ENCODE measurements around the gene VIPR1.

VIPR1 gene

DNA sequence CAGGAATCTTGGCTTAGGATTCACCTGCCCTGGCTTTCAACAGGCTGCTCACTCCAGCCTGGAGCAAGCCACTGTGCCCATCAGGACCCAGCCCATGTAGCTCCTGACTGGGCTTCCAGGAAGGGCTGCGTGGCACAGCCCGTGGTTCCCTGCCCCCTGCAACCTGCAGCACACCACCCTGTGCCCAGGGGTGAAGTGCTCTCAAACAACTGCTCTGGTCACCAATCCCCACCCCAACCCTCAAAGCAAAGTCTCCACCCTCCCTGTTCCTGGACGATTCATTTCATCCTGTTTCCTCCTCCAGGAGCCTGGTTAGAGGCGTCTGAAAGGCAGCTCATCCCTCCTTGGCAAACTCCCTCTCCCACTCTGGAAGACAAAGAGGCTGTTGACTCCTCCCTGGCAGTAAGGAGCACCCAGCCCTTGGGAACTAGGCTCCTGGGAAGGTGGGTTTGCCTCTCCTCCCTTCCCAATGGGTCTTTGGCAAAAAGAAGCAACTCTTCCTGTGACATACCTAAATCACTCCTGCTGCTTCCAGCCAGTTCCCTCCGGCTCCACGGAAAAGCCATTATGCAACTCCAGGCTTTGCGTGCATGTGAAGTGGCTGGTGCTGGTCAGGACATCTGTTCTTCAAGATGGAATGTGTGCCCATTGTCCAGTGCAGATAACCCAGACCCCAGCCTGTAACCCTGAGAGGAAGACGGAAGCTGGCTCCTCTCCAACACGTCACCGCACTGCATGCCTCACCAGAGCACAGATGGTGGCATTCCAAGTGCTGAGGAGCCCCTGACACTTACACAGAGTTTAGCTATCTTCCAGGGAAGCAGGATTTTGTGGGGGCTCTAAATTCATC is 29.1 kb upstream of the VIPR1 start:
- DNase-seq (ENCODE audit: insufficient read length, low spot score) (no peak), FAIRE-seq (no peak)
- TF ChIP-seq, protein P1, sequence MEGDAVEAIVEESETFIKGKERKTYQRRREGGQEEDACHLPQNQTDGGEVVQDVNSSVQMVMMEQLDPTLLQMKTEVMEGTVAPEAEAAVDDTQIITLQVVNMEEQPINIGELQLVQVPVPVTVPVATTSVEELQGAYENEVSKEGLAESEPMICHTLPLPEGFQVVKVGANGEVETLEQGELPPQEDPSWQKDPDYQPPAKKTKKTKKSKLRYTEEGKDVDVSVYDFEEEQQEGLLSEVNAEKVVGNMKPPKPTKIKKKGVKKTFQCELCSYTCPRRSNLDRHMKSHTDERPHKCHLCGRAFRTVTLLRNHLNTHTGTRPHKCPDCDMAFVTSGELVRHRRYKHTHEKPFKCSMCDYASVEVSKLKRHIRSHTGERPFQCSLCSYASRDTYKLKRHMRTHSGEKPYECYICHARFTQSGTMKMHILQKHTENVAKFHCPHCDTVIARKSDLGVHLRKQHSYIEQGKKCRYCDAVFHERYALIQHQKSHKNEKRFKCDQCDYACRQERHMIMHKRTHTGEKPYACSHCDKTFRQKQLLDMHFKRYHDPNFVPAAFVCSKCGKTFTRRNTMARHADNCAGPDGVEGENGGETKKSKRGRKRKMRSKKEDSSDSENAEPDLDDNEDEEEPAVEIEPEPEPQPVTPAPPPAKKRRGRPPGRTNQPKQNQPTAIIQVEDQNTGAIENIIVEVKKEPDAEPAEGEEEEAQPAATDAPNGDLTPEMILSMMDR (IDR thresholded peaks at IDR 0.05; ENCODE audit: insufficient read depth, missing control alignments), result no peak

DNA sequence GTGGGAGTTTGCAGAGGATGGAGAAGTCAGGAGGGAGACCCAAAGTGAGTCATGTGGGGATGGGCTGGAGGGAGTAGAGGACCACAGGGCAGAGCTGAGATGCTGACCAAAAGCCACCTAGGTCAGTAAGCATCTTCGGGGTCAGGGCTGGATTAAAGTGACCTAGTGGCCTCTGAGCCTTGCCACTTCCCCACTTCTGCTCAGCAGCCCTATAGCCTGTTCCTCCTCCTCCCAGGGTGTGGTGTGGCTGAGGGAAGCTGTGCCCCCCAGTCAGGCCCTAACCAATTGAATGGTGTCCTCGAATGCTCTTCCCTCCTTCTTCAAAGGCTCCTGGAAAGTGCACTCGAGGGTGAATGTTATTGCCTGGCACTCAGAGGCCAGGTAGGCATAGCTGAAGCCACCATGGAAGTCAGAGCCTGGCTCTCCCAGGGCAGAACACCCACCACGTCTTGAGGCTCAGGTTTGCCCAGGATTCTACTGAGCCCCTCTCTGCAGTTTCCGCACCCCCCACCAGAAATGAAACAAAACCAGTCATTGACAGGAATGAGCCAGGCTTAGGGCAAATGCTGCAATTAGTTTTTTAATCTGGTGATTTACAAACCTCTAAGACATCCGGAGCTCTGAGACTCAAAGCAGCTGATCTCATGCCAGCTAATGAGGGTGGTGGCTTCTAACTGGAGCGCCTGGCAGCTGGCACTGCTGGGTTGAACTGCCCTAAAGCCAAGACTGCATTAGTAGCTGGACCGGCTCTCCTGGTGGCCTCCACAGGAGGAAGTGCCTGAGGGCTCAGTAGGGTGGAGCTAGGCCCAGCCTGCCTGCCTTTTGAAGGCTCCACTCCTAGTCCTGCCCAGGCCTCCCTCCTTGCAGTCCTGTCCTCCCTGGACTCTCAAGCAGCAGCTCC is 26.0 kb upstream of the VIPR1 start:
- FAIRE-seq, result no peak
- no peak for DNase-seq (ENCODE audit: insufficient read length, low spot score)
- TF ChIP-seq, protein P1 (IDR thresholded peaks at IDR 0.05; ENCODE audit: insufficient read depth, missing control alignments), result no peak

DNA sequence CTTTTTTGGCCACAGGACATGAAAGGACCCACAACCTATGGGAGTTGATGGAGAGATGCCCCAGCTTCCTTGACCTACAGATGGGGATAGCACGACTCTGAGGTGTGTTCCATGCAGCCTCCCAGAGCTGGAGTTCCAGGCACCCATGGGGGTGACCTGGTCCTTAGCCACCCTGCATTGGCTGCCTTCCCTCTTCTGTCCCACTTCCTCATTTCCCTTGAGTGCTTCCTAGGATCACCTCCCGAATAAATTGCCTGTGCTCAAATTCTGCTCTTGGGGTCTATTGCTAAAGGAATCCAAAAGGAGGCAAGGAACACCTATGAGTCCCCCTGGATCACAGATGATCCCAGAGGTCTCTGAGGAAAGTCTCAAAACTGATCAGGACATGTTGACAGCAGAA is 24.7 kb upstream of the VIPR1 start:
- DNase-seq (ENCODE audit: insufficient read length, low spot score) (no peak), FAIRE-seq (no peak)
- TF ChIP-seq, protein P1 (IDR thresholded peaks at IDR 0.05; ENCODE audit: insufficient read depth, missing control alignments), result no peak

DNA sequence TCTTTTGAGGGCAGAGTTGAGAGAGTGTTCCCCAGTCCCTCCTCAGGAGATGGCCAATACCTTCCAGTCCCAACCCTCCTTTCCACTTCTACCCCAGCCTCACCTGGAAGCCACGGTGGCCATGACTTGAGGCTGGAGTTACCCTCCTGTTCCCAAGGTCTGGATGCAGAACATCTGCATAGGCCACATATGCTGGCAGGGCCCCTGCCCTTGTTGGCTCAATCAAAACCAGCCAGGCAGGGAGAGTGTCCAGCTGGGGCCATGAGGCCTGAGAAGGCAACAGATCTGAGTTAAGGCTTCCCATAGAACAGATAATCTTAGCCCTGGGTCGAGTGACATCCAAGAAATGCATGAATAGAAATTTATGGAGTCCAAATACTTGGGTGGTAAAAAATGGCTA is 23.6 kb upstream of the VIPR1 start:
- no peak for DNase-seq (ENCODE audit: insufficient read length, low spot score)
- no peak for FAIRE-seq
- TF ChIP-seq, protein P1 (IDR thresholded peaks at IDR 0.05; ENCODE audit: insufficient read depth, missing control alignments), result no peak

DNA sequence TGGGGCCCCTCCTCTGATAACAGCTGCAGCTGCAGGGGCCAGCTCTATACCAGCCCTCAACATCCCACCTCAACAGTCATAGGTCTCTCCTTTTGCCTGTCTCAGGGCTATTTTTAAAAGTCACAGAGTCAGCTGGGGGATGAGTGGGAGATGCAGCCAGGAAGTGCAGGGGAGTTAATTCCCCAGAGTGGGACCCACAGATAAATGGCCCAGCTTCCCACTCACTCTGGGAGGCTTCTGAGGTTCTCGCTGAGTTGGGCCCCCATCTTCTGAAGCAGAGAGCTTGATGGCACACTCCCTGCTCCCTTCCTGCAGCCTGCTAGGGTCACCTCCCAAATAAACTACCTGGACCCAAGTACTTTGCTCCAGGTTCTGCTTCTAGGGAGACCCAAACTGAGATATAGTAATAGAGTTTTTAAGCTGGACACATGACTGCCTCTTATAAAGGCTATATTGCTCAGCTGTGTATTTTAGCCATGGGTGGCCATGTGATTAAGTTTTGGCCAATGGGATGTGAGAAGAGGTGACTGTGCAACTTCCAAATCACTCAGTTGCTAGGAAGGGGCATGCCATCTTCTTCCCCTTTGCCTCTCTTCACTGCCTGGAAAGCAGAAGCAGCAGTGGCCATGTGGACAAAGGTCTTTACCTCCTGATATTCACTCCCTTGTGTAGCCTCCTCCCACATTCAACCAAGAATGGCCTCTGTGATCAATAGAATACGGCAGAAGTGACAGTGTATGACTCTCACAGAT is 15.5 kb upstream of the VIPR1 start:
- FAIRE-seq, result no peak
- TF ChIP-seq, protein P1 (IDR thresholded peaks at IDR 0.05; ENCODE audit: insufficient read depth, missing control alignments), result no peak
- no peak for DNase-seq (ENCODE audit: insufficient read length, low spot score)

DNA sequence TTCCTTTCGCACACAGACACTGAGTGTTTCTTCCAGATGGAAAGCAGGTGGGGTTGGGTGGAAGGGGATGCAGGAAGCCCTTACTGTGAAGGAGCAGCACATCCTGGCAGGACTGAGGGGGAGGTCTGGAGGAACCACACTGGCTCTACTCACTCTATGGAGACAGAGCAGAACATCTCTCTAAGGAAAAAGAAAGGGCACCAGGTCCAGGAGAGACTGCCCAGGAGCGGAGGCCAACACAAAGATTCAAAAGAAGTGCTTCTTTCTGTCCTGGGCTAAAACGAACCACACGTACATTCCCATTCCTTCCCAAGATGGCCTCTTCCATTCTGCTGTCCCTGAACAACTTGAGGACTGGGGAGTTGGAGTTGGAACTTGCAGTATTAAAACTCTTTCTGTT is 13.8 kb upstream of the VIPR1 start:
- FAIRE-seq (no peak), DNase-seq (ENCODE audit: insufficient read length, low spot score) (no peak)
- TF ChIP-seq, protein P1 (IDR thresholded peaks at IDR 0.05; ENCODE audit: insufficient read depth, missing control alignments), result no peak
